Sigmoid colon (tissue), 4 donors: ENCODE results near the gene CEP112.

Experiments
- CTCF ChIP-seq, 4 experiments: fragments of 450-650 bp in 3 of 4; fragments of 200-600 bp in 1 of 4; IDR thresholded peaks; one replicate each; pipeline ENCODE4 v1.5.1; 2016 to 2019; ENCODE audit warnings: antibody characterized with exemption in 4 of 4, mild to moderate bottlenecking in 3 of 4, moderate library complexity in 2 of 4
- EP300 ChIP-seq, 4 donors: sonication (generic); formaldehyde crosslinking; IDR thresholded peaks; one replicate each; pipeline ENCODE4 v1.6.1; 2017; ENCODE audit warnings: antibody characterized with exemption in 4 of 4
- POLR2A ChIP-seq, 2 donors: fragments of 450-650 bp; IDR thresholded peaks; one replicate each; pipeline ENCODE4 v1.6.1; 2016; ENCODE audit warnings: antibody characterized with exemption in 2 of 2, mild to moderate bottlenecking in 2 of 2, moderate library complexity in 2 of 2
- POLR2AphosphoS5 ChIP-seq, 4 donors: sonication (generic); formaldehyde crosslinking; IDR thresholded peaks; one replicate each; pipeline ENCODE4 v1.6.1; 2017; ENCODE audit warnings: antibody characterized with exemption in 4 of 4

- TF ChIP-seq CTCF (IDR thresholded peaks at IDR 0.05) (no peak), POLR2AphosphoS5 (IDR thresholded peaks at IDR 0.05) (no peak), POLR2A (IDR thresholded peaks at IDR 0.05) (no peak), EP300 (IDR thresholded peaks at IDR 0.05) (no peak)
Measured at GRCh38 chr17:66143657-66144282, 48.2 kb downstream of the CEP112 start.
